Measurements from ENCODE around the gene PSMD1. TPM values are rescaled to one million over a fixed set of nuclear protein-coding genes. Genes with fewer than 3 reads are reported as not detected.

PSMD1 gene
- total RNA-seq, 4 donors from 2014 or later: 53.9 to 86.9 (median 64.4) TPM

- TF ChIP-seq, protein P1, sequence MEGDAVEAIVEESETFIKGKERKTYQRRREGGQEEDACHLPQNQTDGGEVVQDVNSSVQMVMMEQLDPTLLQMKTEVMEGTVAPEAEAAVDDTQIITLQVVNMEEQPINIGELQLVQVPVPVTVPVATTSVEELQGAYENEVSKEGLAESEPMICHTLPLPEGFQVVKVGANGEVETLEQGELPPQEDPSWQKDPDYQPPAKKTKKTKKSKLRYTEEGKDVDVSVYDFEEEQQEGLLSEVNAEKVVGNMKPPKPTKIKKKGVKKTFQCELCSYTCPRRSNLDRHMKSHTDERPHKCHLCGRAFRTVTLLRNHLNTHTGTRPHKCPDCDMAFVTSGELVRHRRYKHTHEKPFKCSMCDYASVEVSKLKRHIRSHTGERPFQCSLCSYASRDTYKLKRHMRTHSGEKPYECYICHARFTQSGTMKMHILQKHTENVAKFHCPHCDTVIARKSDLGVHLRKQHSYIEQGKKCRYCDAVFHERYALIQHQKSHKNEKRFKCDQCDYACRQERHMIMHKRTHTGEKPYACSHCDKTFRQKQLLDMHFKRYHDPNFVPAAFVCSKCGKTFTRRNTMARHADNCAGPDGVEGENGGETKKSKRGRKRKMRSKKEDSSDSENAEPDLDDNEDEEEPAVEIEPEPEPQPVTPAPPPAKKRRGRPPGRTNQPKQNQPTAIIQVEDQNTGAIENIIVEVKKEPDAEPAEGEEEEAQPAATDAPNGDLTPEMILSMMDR (IDR thresholded peaks at IDR 0.05; ENCODE audit: low read depth): no peak
Measured at GRCh38 chr2:231123362-231123898, 66.8 kb downstream of the PSMD1 start.

GRCh38 chr2:231124838-231125568 is 68.3 kb downstream of the PSMD1 start, which contains the start of gene HTR2B:
Gene HTR2B (minus strand): TSS chr2:231125042. CDS start chr2:231123764, 1,278 bp downstream.
- TF ChIP-seq, protein P1 (IDR thresholded peaks at IDR 0.05; ENCODE audit: low read depth): no peak

DNA sequence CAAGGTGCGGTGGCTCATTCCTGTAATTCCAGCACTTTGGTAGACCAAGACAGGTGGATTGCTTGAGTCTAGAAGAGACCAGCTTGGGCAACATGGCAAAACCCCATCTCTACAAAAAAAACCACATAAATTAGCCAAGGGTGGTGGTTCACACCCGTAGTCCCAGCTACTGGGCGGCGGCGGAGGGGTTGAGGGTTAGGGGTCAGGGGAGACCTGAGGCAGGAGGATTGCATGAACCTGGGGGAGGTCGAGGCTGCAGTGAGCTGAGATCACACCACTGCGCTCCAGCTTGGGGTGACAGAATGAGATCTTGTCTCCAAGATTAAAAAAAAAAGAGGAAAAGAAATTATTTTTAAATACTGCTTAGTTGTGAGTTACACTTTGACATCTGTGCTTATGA is 69.5 kb downstream of the PSMD1 start:
- TF ChIP-seq, protein P1 (IDR thresholded peaks at IDR 0.05; ENCODE audit: low read depth): no peak

DNA sequence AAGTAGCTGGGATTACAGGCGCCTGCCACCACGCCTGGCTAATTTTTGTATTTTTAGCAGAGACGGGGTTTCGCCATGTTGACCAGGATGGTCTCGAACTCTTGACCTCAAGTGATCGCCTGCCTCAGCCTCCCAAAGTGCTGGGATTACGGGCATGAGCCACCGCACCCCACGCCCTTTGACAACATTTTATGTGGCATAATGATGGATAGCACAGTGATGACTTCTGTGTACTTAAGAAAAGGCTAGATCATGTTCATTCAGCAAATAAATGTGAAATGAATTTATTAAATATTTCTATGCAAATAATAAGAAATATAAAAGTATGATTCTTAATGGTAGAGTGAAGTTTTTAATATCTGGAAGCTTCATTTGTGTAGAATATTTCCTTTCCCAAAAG is 70.8 kb downstream of the PSMD1 start:
- TF ChIP-seq, protein P1 (IDR thresholded peaks at IDR 0.05; ENCODE audit: low read depth): no peak

- TF ChIP-seq, protein P1 (IDR thresholded peaks at IDR 0.05; ENCODE audit: low read depth): no peak
Measured at GRCh38 chr2:231127936-231128335, 71.3 kb downstream of the PSMD1 start.

DNA sequence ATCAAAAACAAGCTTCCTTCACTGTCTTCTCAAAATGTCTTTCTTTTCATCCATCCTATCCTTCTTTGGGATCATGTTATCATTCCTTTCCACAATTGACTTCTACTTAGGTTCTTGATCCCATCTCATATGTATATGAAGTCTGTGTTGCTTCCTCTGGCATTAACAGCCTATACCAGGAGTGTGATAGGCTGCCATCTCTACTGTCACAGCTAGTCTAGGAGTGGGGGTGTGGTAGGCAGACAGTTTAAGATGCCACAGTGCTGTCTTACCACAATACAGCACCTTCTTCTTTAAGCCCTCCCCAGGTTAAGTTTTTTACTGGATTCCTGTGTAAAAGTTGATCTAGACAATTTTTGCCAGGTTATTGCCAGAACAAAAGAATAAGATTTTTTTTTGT is 71.9 kb downstream of the PSMD1 start:
- TF ChIP-seq, protein P1 (IDR thresholded peaks at IDR 0.05; ENCODE audit: low read depth): no peak

- TF ChIP-seq, protein P1 (IDR thresholded peaks at IDR 0.05; ENCODE audit: low read depth): no peak
Measured at GRCh38 chr2:231129216-231129615, 72.5 kb downstream of the PSMD1 start.
